ENCODE measurements around the gene VOPP1. TPM values are rescaled to one million over a fixed set of nuclear protein-coding genes. Genes with fewer than 3 reads are reported as not detected.

The VOPP1 gene
- total RNA-seq, 2 donors from 2014 or later, result 58.0 to 70.9 TPM

- peak overlapping the region; percentile 26 for H3K4me3 Mint-ChIP-seq
- peaks cover 35% of the 10 kb centered on the region for H3K36me3 Mint-ChIP-seq (ENCODE audit: low read depth)
- no peaks in the 10 kb centered on the region for H3K9me3 Mint-ChIP-seq
- no peak for ATAC-seq (replicated peaks)
- H3K27ac Mint-ChIP-seq, result peak overlapping the region; percentile 61
- no peaks in the 10 kb centered on the region for H3K27me3 Mint-ChIP-seq
- H3K4me1 Mint-ChIP-seq, result peaks cover 26% of the 10 kb centered on the region
Observed at GRCh38 chr7:55467047-55467593, 105.2 kb downstream of the VOPP1 start.

- peaks cover 6% of the 10 kb centered on the region for H3K9me3 Mint-ChIP-seq
- no peaks in the 10 kb centered on the region for H3K27me3 Mint-ChIP-seq
- peaks cover 30% of the 10 kb centered on the region for H3K36me3 Mint-ChIP-seq (ENCODE audit: low read depth)
- ATAC-seq (replicated peaks), result no peak
- no peak overlapping the region for H3K4me3 Mint-ChIP-seq
- peaks cover 31% of the 10 kb centered on the region for H3K4me1 Mint-ChIP-seq
- H3K27ac Mint-ChIP-seq, result peak overlapping the region; percentile 78
Observed at GRCh38 chr7:55465691-55466090, 106.6 kb downstream of the VOPP1 start.

GRCh38 chr7:55464422-55464821 lies 107.9 kb downstream of the VOPP1 start:
- Mint-ChIP-seq H3K4me1 (peaks cover 25% of the 10 kb centered on the region), H3K36me3 (ENCODE audit: low read depth) (peaks cover 24% of the 10 kb centered on the region), H3K27ac (peak overlapping the region; percentile 1), H3K27me3 (no peaks in the 10 kb centered on the region), H3K4me3 (no peak overlapping the region), H3K9me3 (peaks cover 11% of the 10 kb centered on the region)
- ATAC-seq (replicated peaks), result no peak

GRCh38 chr7:55463686-55464262 lies 108.5 kb downstream of the VOPP1 start:
- Mint-ChIP-seq H3K9me3 (peaks cover 11% of the 10 kb centered on the region), H3K4me3 (no peak overlapping the region), H3K36me3 (ENCODE audit: low read depth) (peaks cover 24% of the 10 kb centered on the region), H3K27me3 (no peaks in the 10 kb centered on the region), H3K27ac (peak overlapping the region; percentile 12), H3K4me1 (peaks cover 25% of the 10 kb centered on the region)
- ATAC-seq (replicated peaks), result no peak

- Mint-ChIP-seq H3K27ac (no peak overlapping the region), H3K27me3 (no peaks in the 10 kb centered on the region), H3K4me1 (peaks cover 23% of the 10 kb centered on the region), H3K4me3 (no peak overlapping the region), H3K9me3 (peaks cover 16% of the 10 kb centered on the region), H3K36me3 (ENCODE audit: low read depth) (peaks cover 4% of the 10 kb centered on the region)
- ATAC-seq (replicated peaks), result no peak
Observed at GRCh38 chr7:55458351-55458750, 114.0 kb downstream of the VOPP1 start.

- H3K27ac Mint-ChIP-seq, result no peak overlapping the region
- ATAC-seq (replicated peaks), result no peak
- H3K4me3 Mint-ChIP-seq, result no peak overlapping the region
- no peaks in the 10 kb centered on the region for H3K27me3 Mint-ChIP-seq
- peaks cover 28% of the 10 kb centered on the region for H3K4me1 Mint-ChIP-seq
- H3K36me3 Mint-ChIP-seq (ENCODE audit: low read depth), result no peaks in the 10 kb centered on the region
- peaks cover 16% of the 10 kb centered on the region for H3K9me3 Mint-ChIP-seq
Observed at GRCh38 chr7:55457801-55458200, 114.5 kb downstream of the VOPP1 start.

GRCh38 chr7:55452971-55453370 lies 119.3 kb downstream of the VOPP1 start:
- peaks cover 5% of the 10 kb centered on the region for H3K9me3 Mint-ChIP-seq
- no peaks in the 10 kb centered on the region for H3K27me3 Mint-ChIP-seq
- no peak overlapping the region for H3K4me3 Mint-ChIP-seq
- peaks cover 19% of the 10 kb centered on the region for H3K4me1 Mint-ChIP-seq
- peaks cover 8% of the 10 kb centered on the region for H3K36me3 Mint-ChIP-seq (ENCODE audit: low read depth)
- no peak for ATAC-seq (replicated peaks)
- H3K27ac Mint-ChIP-seq, result peak overlapping the region; percentile 41

- Mint-ChIP-seq H3K27ac (no peak overlapping the region), H3K9me3 (no peaks in the 10 kb centered on the region), H3K27me3 (no peaks in the 10 kb centered on the region), H3K4me3 (no peak overlapping the region), H3K36me3 (ENCODE audit: low read depth) (peaks cover 8% of the 10 kb centered on the region), H3K4me1 (peaks cover 14% of the 10 kb centered on the region)
- no peak for ATAC-seq (replicated peaks)
Observed at GRCh38 chr7:55449992-55450535, 122.2 kb downstream of the VOPP1 start.

- no peaks in the 10 kb centered on the region for H3K27me3 Mint-ChIP-seq
- peaks cover 13% of the 10 kb centered on the region for H3K4me1 Mint-ChIP-seq
- no peak for ATAC-seq (replicated peaks)
- H3K36me3 Mint-ChIP-seq (ENCODE audit: low read depth), result peaks cover 8% of the 10 kb centered on the region
- H3K9me3 Mint-ChIP-seq, result no peaks in the 10 kb centered on the region
- H3K27ac Mint-ChIP-seq, result no peak overlapping the region
- no peak overlapping the region for H3K4me3 Mint-ChIP-seq
Observed at GRCh38 chr7:55449205-55449991, 122.9 kb downstream of the VOPP1 start.

GRCh38 chr7:55448526-55448925 lies 123.8 kb downstream of the VOPP1 start:
- ATAC-seq (replicated peaks), result no peak
- H3K4me3 Mint-ChIP-seq, result no peak overlapping the region
- peaks cover 13% of the 10 kb centered on the region for H3K4me1 Mint-ChIP-seq
- H3K9me3 Mint-ChIP-seq, result no peaks in the 10 kb centered on the region
- peaks cover 8% of the 10 kb centered on the region for H3K36me3 Mint-ChIP-seq (ENCODE audit: low read depth)
- no peak overlapping the region for H3K27ac Mint-ChIP-seq
- H3K27me3 Mint-ChIP-seq, result no peaks in the 10 kb centered on the region

GRCh38 chr7:55444786-55445185 lies 127.5 kb downstream of the VOPP1 start:
- no peak overlapping the region for H3K4me3 Mint-ChIP-seq
- H3K27me3 Mint-ChIP-seq, result no peaks in the 10 kb centered on the region
- peaks cover 6% of the 10 kb centered on the region for H3K4me1 Mint-ChIP-seq
- peak overlapping the region; percentile 7 for H3K27ac Mint-ChIP-seq
- no peaks in the 10 kb centered on the region for H3K36me3 Mint-ChIP-seq (ENCODE audit: low read depth)
- ATAC-seq (replicated peaks), result no peak
- H3K9me3 Mint-ChIP-seq, result no peaks in the 10 kb centered on the region

GRCh38 chr7:55441774-55442522 lies 130.4 kb downstream of the VOPP1 start:
- H3K27ac Mint-ChIP-seq, result no peak overlapping the region
- peaks cover 27% of the 10 kb centered on the region for H3K4me1 Mint-ChIP-seq
- no peak for ATAC-seq (replicated peaks)
- H3K4me3 Mint-ChIP-seq, result no peak overlapping the region
- H3K27me3 Mint-ChIP-seq, result no peaks in the 10 kb centered on the region
- H3K9me3 Mint-ChIP-seq, result no peaks in the 10 kb centered on the region
- no peaks in the 10 kb centered on the region for H3K36me3 Mint-ChIP-seq (ENCODE audit: low read depth)

- Mint-ChIP-seq H3K36me3 (ENCODE audit: low read depth) (no peaks in the 10 kb centered on the region), H3K9me3 (no peaks in the 10 kb centered on the region), H3K27me3 (no peaks in the 10 kb centered on the region), H3K4me1 (peaks cover 32% of the 10 kb centered on the region), H3K4me3 (no peak overlapping the region), H3K27ac (no peak overlapping the region)
- no peak for ATAC-seq (replicated peaks)
Observed at GRCh38 chr7:55441002-55441401, 131.3 kb downstream of the VOPP1 start.

GRCh38 chr7:55440040-55440690 lies 132.1 kb downstream of the VOPP1 start:
- Mint-ChIP-seq H3K4me1 (peaks cover 34% of the 10 kb centered on the region), H3K27me3 (no peaks in the 10 kb centered on the region), H3K4me3 (no peak overlapping the region), H3K27ac (no peak overlapping the region), H3K36me3 (ENCODE audit: low read depth) (no peaks in the 10 kb centered on the region), H3K9me3 (no peaks in the 10 kb centered on the region)
- ATAC-seq (replicated peaks), result no peak

Data from activated T-helper 17 cell treated with anti-CD3 and anti-CD28 coated beads, Interleukin-2, amount 50 U/mL, for 72 hours (primary cell).